ENCODE data around the gene ZC2HC1C. TPM values are rescaled to one million over a fixed set of nuclear protein-coding genes. Genes with fewer than 3 reads are reported as not detected.

Gene ZC2HC1C, protein sequence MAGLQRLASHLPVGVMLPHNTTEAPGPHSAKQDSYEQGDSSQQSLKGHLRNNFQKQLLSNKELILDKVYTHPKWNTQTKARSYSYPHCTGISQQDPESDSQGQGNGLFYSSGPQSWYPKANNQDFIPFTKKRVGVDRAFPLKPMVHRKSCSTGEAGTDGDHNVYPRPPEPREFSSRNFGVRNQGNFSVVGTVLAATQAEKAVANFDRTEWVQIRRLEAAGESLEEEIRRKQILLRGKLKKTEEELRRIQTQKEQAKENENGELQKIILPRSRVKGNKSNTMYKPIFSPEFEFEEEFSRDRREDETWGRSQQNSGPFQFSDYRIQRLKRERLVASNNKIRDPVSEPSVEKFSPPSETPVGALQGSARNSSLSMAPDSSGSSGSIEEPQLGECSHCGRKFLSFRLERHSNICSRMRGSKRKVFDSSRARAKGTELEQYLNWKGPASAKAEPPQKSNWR
- polyA plus RNA-seq (2012; ENCODE audit: insufficient read length, low read depth): not detected

DNA sequence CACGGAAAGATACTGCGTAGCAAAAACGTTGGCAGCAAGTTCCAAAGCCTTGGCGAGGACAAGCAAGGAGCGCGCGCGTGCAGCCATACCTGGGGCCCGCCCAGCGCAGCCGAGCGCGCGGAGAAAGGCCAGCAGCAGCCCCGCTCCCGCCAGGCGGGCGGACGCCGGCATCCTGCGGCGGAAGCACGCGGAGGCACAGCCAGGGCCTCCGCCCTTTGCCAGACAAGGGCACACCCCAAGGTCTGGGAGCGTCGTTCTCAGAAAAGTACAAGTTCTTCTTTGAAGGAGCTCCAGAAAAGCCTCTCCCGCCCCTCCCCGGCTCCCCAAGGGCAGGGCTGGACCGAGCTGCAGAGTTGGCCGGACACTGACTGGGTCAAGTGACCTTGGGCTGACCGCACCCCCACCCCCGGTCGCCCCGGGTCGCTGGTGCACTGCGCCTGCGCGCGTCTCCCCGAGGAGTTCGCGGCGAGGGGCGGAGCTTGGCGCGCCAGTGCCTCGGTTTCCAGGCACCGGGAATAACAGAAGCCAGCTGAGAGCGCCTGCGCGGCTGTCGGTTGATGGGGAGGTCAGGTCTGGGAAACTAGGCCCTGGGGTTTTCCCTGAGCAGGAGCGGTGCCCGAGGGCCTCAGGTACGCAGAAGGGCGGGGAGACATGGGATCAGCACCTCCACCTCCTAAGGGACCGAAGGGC is at the start of gene ZC2HC1C:
TSS of gene ZC2HC1C (plus strand) at position 521 of the 690 bp plus-strand sequence. CDS start 933 bp downstream, outside the sequence.
- no peak for TF ChIP-seq TAF1 (IDR thresholded peaks at IDR 0.05; ENCODE audit: borderline replicate concordance, insufficient read depth, low read length)
- no peak for TF ChIP-seq POLR2AphosphoS5 (IDR thresholded peaks at IDR 0.05; ENCODE audit: low read depth, low read length)
- no peak for TF ChIP-seq SIN3A (IDR thresholded peaks at IDR 0.05; ENCODE audit: borderline replicate concordance, insufficient read depth, low read length)
- TF ChIP-seq, protein P1, sequence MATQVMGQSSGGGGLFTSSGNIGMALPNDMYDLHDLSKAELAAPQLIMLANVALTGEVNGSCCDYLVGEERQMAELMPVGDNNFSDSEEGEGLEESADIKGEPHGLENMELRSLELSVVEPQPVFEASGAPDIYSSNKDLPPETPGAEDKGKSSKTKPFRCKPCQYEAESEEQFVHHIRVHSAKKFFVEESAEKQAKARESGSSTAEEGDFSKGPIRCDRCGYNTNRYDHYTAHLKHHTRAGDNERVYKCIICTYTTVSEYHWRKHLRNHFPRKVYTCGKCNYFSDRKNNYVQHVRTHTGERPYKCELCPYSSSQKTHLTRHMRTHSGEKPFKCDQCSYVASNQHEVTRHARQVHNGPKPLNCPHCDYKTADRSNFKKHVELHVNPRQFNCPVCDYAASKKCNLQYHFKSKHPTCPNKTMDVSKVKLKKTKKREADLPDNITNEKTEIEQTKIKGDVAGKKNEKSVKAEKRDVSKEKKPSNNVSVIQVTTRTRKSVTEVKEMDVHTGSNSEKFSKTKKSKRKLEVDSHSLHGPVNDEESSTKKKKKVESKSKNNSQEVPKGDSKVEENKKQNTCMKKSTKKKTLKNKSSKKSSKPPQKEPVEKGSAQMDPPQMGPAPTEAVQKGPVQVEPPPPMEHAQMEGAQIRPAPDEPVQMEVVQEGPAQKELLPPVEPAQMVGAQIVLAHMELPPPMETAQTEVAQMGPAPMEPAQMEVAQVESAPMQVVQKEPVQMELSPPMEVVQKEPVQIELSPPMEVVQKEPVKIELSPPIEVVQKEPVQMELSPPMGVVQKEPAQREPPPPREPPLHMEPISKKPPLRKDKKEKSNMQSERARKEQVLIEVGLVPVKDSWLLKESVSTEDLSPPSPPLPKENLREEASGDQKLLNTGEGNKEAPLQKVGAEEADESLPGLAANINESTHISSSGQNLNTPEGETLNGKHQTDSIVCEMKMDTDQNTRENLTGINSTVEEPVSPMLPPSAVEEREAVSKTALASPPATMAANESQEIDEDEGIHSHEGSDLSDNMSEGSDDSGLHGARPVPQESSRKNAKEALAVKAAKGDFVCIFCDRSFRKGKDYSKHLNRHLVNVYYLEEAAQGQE (IDR thresholded peaks at IDR 0.05; ENCODE audit: insufficient read depth in 1 of 2, low read depth in 2 of 2, low read length in 2 of 2): no peak
- TF ChIP-seq FOXP2 (optimal IDR thresholded peaks at IDR 0.05; ENCODE audit: borderline replicate concordance, extremely low read depth, extremely low read length, insufficient read depth): no peak

DNA sequence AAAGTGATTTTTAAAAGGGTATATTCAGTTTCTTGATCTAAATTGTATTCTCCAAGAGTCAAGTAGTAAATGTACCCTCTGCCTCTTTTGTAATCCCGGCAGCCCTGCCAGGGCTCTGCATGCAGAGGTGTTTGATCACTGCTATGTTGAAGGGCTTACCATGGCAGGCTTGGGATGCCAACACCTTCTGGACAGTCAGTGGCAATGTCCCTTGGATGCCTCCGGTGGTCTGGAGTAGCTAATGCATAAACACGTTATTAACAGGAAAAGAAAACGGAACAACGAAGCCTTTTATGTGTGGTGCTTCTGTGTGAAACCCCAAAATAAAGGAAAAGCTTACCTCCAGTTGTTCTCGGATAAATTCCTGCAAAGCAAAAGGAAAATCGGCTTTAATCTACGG is 46.8 kb upstream of the ZC2HC1C start:
- TF ChIP-seq, protein P1 (IDR thresholded peaks at IDR 0.05; ENCODE audit: insufficient read depth in 1 of 2, low read depth in 2 of 2, low read length in 2 of 2): no peak
- no peak for TF ChIP-seq TAF1 (IDR thresholded peaks at IDR 0.05; ENCODE audit: borderline replicate concordance, insufficient read depth, low read length)
- no peak for TF ChIP-seq POLR2AphosphoS5 (IDR thresholded peaks at IDR 0.05; ENCODE audit: low read depth, low read length)
- TF ChIP-seq FOXP2 (optimal IDR thresholded peaks at IDR 0.05; ENCODE audit: borderline replicate concordance, extremely low read depth, extremely low read length, insufficient read depth): no peak
- TF ChIP-seq SIN3A (IDR thresholded peaks at IDR 0.05; ENCODE audit: borderline replicate concordance, insufficient read depth, low read length): no peak

DNA sequence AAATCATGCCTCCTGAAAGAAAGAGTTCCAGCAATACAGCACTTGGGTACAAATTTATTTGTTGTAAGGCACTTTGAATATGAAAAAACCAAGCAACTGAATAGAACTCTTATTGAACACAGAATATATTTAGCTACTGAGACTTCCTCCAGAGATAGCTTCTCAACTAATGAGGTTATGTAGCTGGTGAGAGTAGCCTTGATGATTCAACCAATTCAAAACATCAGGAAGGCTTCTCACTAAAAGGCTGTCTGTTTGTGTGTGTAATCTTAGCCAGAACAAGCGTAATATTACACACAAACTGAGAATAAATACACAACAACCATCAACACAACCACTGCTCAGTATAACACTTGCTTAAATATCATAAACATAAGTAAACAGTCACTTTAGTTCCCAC is 46.3 kb upstream of the ZC2HC1C start:
- TF ChIP-seq SIN3A (IDR thresholded peaks at IDR 0.05; ENCODE audit: borderline replicate concordance, insufficient read depth, low read length) (no peak), POLR2AphosphoS5 (IDR thresholded peaks at IDR 0.05; ENCODE audit: low read depth, low read length) (no peak)
- TF ChIP-seq, protein P1 (IDR thresholded peaks at IDR 0.05; ENCODE audit: insufficient read depth in 1 of 2, low read depth in 2 of 2, low read length in 2 of 2): no peak

DNA sequence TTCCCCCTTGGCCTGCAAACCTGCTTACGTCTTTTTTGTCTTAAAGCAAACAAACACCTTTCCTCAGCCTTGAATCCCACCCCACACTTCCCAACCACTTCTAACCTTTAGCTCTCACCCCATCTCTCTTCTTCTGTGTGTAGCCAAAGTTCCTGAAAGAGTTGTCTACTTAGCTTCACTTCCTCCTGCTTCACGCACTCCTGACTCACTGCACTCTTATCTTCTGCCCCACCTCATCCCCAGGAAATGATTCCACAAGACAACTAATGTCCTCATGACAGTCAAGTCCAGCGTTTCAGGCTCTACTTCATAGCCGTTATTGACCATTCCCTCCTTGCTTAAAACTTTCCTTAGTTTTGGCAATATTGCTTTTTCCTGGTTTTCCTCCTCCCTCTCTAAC is 44.4 kb upstream of the ZC2HC1C start:
- TF ChIP-seq FOXP2 (optimal IDR thresholded peaks at IDR 0.05; ENCODE audit: borderline replicate concordance, extremely low read depth, extremely low read length, insufficient read depth) (no peak), POLR2AphosphoS5 (IDR thresholded peaks at IDR 0.05; ENCODE audit: low read depth, low read length) (no peak), SIN3A (IDR thresholded peaks at IDR 0.05; ENCODE audit: borderline replicate concordance, insufficient read depth, low read length) (no peak), TAF1 (IDR thresholded peaks at IDR 0.05; ENCODE audit: borderline replicate concordance, insufficient read depth, low read length) (no peak)
- TF ChIP-seq, protein P1 (IDR thresholded peaks at IDR 0.05; ENCODE audit: insufficient read depth in 1 of 2, low read depth in 2 of 2, low read length in 2 of 2): no peak

All from PFSK-1 (cell line).